Measurements from ENCODE around the gene CAMSAP3. TPM values are rescaled to one million over a fixed set of nuclear protein-coding genes. Genes with fewer than 3 reads are reported as not detected.

Gene CAMSAP3
- polyA plus RNA-seq, 2 of the 4 experiments (the other 2 are of a cell fraction): 1.3 to 3.6 TPM

GRCh38 chr19:7632340-7633203 lies 36.9 kb downstream of the CAMSAP3 start (continued):
- TF ChIP-seq, protein P1, sequence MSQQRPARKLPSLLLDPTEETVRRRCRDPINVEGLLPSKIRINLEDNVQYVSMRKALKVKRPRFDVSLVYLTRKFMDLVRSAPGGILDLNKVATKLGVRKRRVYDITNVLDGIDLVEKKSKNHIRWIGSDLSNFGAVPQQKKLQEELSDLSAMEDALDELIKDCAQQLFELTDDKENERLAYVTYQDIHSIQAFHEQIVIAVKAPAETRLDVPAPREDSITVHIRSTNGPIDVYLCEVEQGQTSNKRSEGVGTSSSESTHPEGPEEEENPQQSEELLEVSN (IDR thresholded peaks at IDR 0.05; ENCODE audit: borderline replicate concordance, low read depth): no peak
- TF ChIP-seq JUNB (IDR thresholded peaks at IDR 0.05) (no peak), GATA3 (IDR thresholded peaks at IDR 0.05; ENCODE audit: borderline replicate concordance) (no peak), MYC (IDR thresholded peaks at IDR 0.05; ENCODE audit: borderline replicate concordance, low read length) (no peak), SMC3 (IDR thresholded peaks at IDR 0.05) (no peak), RNF2 (IDR thresholded peaks at IDR 0.05; ENCODE audit: borderline replicate concordance, low read depth) (no peak), BCL3 (IDR thresholded peaks at IDR 0.05) (no peak), REST (IDR thresholded peaks at IDR 0.05) (no peak), EP300 (IDR thresholded peaks at IDR 0.05) (no peak)
- TF ChIP-seq, protein P2, sequence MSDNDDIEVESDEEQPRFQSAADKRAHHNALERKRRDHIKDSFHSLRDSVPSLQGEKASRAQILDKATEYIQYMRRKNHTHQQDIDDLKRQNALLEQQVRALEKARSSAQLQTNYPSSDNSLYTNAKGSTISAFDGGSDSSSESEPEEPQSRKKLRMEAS (IDR thresholded peaks at IDR 0.05): no peak

DNA sequence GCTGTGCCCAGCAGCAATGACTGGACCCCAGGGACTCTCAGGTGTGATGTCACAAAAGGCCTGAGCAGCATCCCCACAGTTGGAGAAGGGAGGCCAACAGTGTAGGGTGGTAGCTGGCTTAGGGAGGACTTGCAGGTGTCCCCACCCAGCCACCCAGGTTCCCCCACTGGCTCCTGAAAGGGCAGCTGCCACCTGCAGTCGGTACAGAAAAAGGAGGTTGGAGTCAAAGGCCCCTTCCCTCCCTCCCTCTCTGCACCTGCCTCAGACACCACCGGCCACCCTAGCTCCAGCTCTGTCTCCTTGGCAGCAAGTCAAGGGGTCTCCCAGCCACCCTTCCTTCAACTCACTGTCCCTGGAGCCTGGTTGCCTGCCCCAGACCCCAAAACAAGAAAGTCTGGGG lies 38.0 kb downstream of the CAMSAP3 start, which contains the start of gene PCP2:
Gene PCP2 (minus strand): TSS at position 22 of the 400 bp plus-strand sequence. CDS start 262 bp downstream, outside the sequence.
- DNase-seq (ENCODE audit: low read depth in 1 of 2, low spot score in 1 of 2): no peak
- no peak for FAIRE-seq
- H3K9me3 ChIP-seq: no peaks in the 10 kb centered on the region
- no peak for TF ChIP-seq BCL3 (IDR thresholded peaks at IDR 0.05)
- TF ChIP-seq NPAS2 (CRISPR knock-in tag; IDR thresholded peaks at IDR 0.05; ENCODE audit: borderline replicate concordance): no peak
- TF ChIP-seq NR3C1 (IDR thresholded peaks at IDR 0.05): no peak
- TF ChIP-seq EHMT2 (IDR thresholded peaks at IDR 0.05; ENCODE audit: low read depth): no peak
- TF ChIP-seq RNF2 (IDR thresholded peaks at IDR 0.05; ENCODE audit: borderline replicate concordance, low read depth): no peak
- TF ChIP-seq FOXS1 (CRISPR knock-in tag; IDR thresholded peaks at IDR 0.05): no peak
- TF ChIP-seq HOXB5 (CRISPR knock-in tag; IDR thresholded peaks at IDR 0.05): no peak
- TF ChIP-seq KDM5A (IDR thresholded peaks at IDR 0.05): no peak
- TF ChIP-seq MAZ (IDR thresholded peaks at IDR 0.05; ENCODE audit: borderline replicate concordance, low read depth, low read length): no peak
- TF ChIP-seq CHD2 (IDR thresholded peaks at IDR 0.05; ENCODE audit: low read length, partially characterized antibody): no peak
- no peak for TF ChIP-seq ZFP36 (IDR thresholded peaks at IDR 0.05; ENCODE audit: borderline replicate concordance, partially characterized antibody)
- TF ChIP-seq FOSL2 (IDR thresholded peaks at IDR 0.05): no peak
- no peak for TF ChIP-seq FOSL2 (CRISPR knock-in tag; IDR thresholded peaks at IDR 0.05)
- no CpG with 5 or more reads among the region's 2 CpGs for WGBS (ENCODE audit: missing lambda C conversion rate)
- ChIA-PET CTCF (interaction anchor here (1.0 to 2.2 kb wide), 2 partner anchors 65 to 166 kb away, joined by 3 to 12 read pairs; no protein-coding TSS in a partner anchor), POLR2A (interaction anchor here (2.3 kb wide), 1 partner anchor 9 kb away, joined by 6 read pairs; no protein-coding TSS in a partner anchor)
- H3K4me2 ChIP-seq: no peak within 1 kb of the TSS
- H3K27ac ChIP-seq: no peak within 1 kb of the TSS
- H3K4me3 ChIP-seq: no peak within 1 kb of the TSS
- ATAC-seq: no peak
- peaks cover 7% of the 10 kb centered on the region; the same call in 1 of the 3 replicates for H3K4me1 ChIP-seq
